Posterior cingulate gyrus (tissue), 11 donors: ENCODE measurements around the gene TRIM49D1.
"Not testable (repeated sequence)": the region's sequence is repeated elsewhere in the genome, so short reads cannot be mapped to it uniquely, and the experiment has no call there.

ENCODE experiments used
- DNase-seq, 10 donors: peaks; one replicate each; pipeline versions ENCODE4 v3.0.0 to v3.0.0-alpha.2; 2020 to 2021; ENCODE audit warnings: mixed read lengths in 3 of 10
- intact Hi-C: fragments of 100-400 bp; cut with DNase I; formaldehyde crosslinking; loops from one replicate; pipeline ENCODE4 v1.15.1; 2023

Gene TRIM49D1

GRCh38 chr11:89922195-89922660, at the start of gene TRIM49D1:
Gene TRIM49D1, minus strand, starts transcription at chr11:89922245. Its CDS starts 4,535 bp downstream, at chr11:89917710.
- DNase-seq: peak in 2 of 10 donors; percentile 2 to 30
- intact Hi-C loops: no loop called here

GRCh38 chr11:89965737-89966136, 43.7 kb upstream of the TRIM49D1 start, which contains the start of gene TRIM64:
Gene TRIM64, plus strand, starts transcription at chr11:89966037. Its CDS starts 2,467 bp downstream, at chr11:89968504.
- DNase-seq, intact Hi-C loops: not testable (repeated sequence)

- DNase-seq: peak in 2 of 10 donors; percentile 3 to 11
- intact Hi-C loops: not testable (repeated sequence)
Observed at GRCh38 chr11:89960833-89961232, 38.8 kb upstream of the TRIM49D1 start.

- DNase-seq, intact Hi-C loops: not testable (repeated sequence)
Observed at GRCh38 chr11:89923764-89924163, 1.7 kb upstream of the TRIM49D1 start, which contains the start of gene TRIM49D2. Gene TRIM49D2, plus strand, starts transcription at chr11:89924064. Its CDS starts 2,698 bp downstream, at chr11:89926762.

GRCh38 chr11:89900809-89901208, 21.2 kb downstream of the TRIM49D1 start:
- peak in 3 of 10 donors; percentile 17 to 59 (median 41) for DNase-seq
- intact Hi-C loops: not testable (repeated sequence)

- DNase-seq, intact Hi-C loops: not testable (repeated sequence)
Observed at GRCh38 chr11:89893245-89893644, 28.8 kb downstream of the TRIM49D1 start.

- DNase-seq: peak in 1 of 10 donors; percentile 63
- intact Hi-C loops: not testable (repeated sequence)
Observed at GRCh38 chr11:89877511-89877910, 44.5 kb downstream of the TRIM49D1 start.

GRCh38 chr11:89872588-89872987, 49.5 kb downstream of the TRIM49D1 start:
- peak in 3 of 10 donors; percentile 27 to 62 (median 44) for DNase-seq
- intact Hi-C loops: not testable (repeated sequence)

GRCh38 chr11:89865223-89865622, 56.8 kb downstream of the TRIM49D1 start:
- intact Hi-C loops: not testable (repeated sequence)

GRCh38 chr11:89863906-89864704, 57.9 kb downstream of the TRIM49D1 start:
- intact Hi-C loops: not testable (repeated sequence)
- DNase-seq: peak in 8 of 10 donors; percentile 31 to 92 (median 48)

More at GRCh38 chr11:89865223-89865622, 56.8 kb downstream of the TRIM49D1 start:
- DNase-seq: peak in 3 of 10 donors; percentile 60 to 72 (median 66)
